ENCODE data around the gene LHFPL2. TPM values are rescaled to one million over a fixed set of nuclear protein-coding genes. Genes with fewer than 3 reads are reported as not detected.
A peak's percentile ranks its signal among the peaks of the same experiment; 100 is the strongest.

Gene LHFPL2
- total RNA-seq, 2 donors from 2014 or later, result 0.12 to 0.21 TPM

GRCh38 chr5:78591972-78592700 is 56.4 kb downstream of the LHFPL2 start:
- Mint-ChIP-seq H3K36me3 (ENCODE audit: insufficient read depth in 2 of 2) (no peaks in the 10 kb centered on the region), H3K27me3 (ENCODE audit: low read depth) (peaks cover 25% of the 10 kb centered on the region), H3K9me3 (no peaks in the 10 kb centered on the region), H3K27ac (no peak overlapping the region), H3K4me1 (ENCODE audit: low read depth) (no peaks in the 10 kb centered on the region), H3K4me3 (no peak overlapping the region)
- ATAC-seq (replicated peaks in 1 of 2) (no peak), DNase-seq (no peak)

GRCh38 chr5:78591138-78591612 is 57.4 kb downstream of the LHFPL2 start:
- DNase-seq, result no peak
- Mint-ChIP-seq H3K9me3 (peaks cover 0 to under 1% of the 10 kb centered on the region in 2 donors), H3K27me3 (ENCODE audit: low read depth) (peaks cover 20% of the 10 kb centered on the region), H3K4me3 (no peak overlapping the region), H3K4me1 (ENCODE audit: low read depth) (peaks cover 3% of the 10 kb centered on the region), H3K36me3 (ENCODE audit: insufficient read depth in 2 of 2) (peaks cover 0 to under 1% of the 10 kb centered on the region in 2 donors), H3K27ac (no peak overlapping the region)
- no peak for ATAC-seq (replicated peaks in 1 of 2)

- Mint-ChIP-seq H3K9me3 (peaks cover 0 to 3% of the 10 kb centered on the region in 2 donors), H3K27ac (no peak overlapping the region), H3K4me1 (ENCODE audit: low read depth) (peaks cover 5% of the 10 kb centered on the region), H3K4me3 (no peak overlapping the region), H3K36me3 (ENCODE audit: insufficient read depth in 2 of 2) (peaks cover 0 to 4% of the 10 kb centered on the region in 2 donors), H3K27me3 (ENCODE audit: low read depth) (peaks cover 20% of the 10 kb centered on the region)
- no peak for DNase-seq
- no peak for ATAC-seq (replicated peaks in 1 of 2)
These were observed 58.6 kb downstream of the LHFPL2 start for GRCh38 chr5:78589923-78590322.

- no peak overlapping the region for H3K4me3 Mint-ChIP-seq
- DNase-seq (no peak), ATAC-seq (replicated peaks in 1 of 2) (no peak)
- H3K27ac Mint-ChIP-seq, result no peak overlapping the region
- H3K27me3 Mint-ChIP-seq (ENCODE audit: low read depth), result peaks cover 20% of the 10 kb centered on the region
- H3K9me3 Mint-ChIP-seq, result peaks cover 0 to 3% of the 10 kb centered on the region in 2 donors
- H3K4me1 Mint-ChIP-seq (ENCODE audit: low read depth), result peaks cover 5% of the 10 kb centered on the region
- H3K36me3 Mint-ChIP-seq (ENCODE audit: insufficient read depth in 2 of 2), result peaks cover 0 to 4% of the 10 kb centered on the region in 2 donors
These were observed 60.1 kb downstream of the LHFPL2 start for GRCh38 chr5:78588507-78588906.

GRCh38 chr5:78587775-78588291 is 60.7 kb downstream of the LHFPL2 start:
- H3K9me3 Mint-ChIP-seq, result peaks cover 0 to 3% of the 10 kb centered on the region in 2 donors
- peaks cover 0 to 4% of the 10 kb centered on the region in 2 donors for H3K36me3 Mint-ChIP-seq (ENCODE audit: insufficient read depth in 2 of 2)
- DNase-seq, result no peak
- H3K4me3 Mint-ChIP-seq, result no peak overlapping the region
- H3K27me3 Mint-ChIP-seq (ENCODE audit: low read depth), result peaks cover 20% of the 10 kb centered on the region
- H3K27ac Mint-ChIP-seq, result no peak overlapping the region
- ATAC-seq (replicated peaks in 1 of 2), result no peak
- H3K4me1 Mint-ChIP-seq (ENCODE audit: low read depth), result peaks cover 5% of the 10 kb centered on the region

GRCh38 chr5:78587081-78587774 is 61.3 kb downstream of the LHFPL2 start:
- no peak overlapping the region for H3K27ac Mint-ChIP-seq
- H3K4me3 Mint-ChIP-seq, result no peak overlapping the region
- ATAC-seq (replicated peaks in 1 of 2) (no peak), DNase-seq (no peak)
- peaks cover 5% of the 10 kb centered on the region for H3K4me1 Mint-ChIP-seq (ENCODE audit: low read depth)
- H3K9me3 Mint-ChIP-seq, result peaks cover 0 to 6% of the 10 kb centered on the region in 2 donors
- peaks cover 15% of the 10 kb centered on the region for H3K27me3 Mint-ChIP-seq (ENCODE audit: low read depth)
- H3K36me3 Mint-ChIP-seq (ENCODE audit: insufficient read depth in 2 of 2), result peaks cover 0 to 4% of the 10 kb centered on the region in 2 donors

- ATAC-seq (replicated peaks in 1 of 2), result peak in 1 of 2 donors; percentile 39
These were observed 62.3 kb downstream of the LHFPL2 start for GRCh38 chr5:78586251-78586650.

GRCh38 chr5:78578015-78578414 is 70.6 kb downstream of the LHFPL2 start:
- Mint-ChIP-seq H3K4me1 (ENCODE audit: low read depth) (no peaks in the 10 kb centered on the region), H3K9me3 (peaks cover 0 to 3% of the 10 kb centered on the region in 2 donors), H3K36me3 (ENCODE audit: insufficient read depth in 2 of 2) (no peaks in the 10 kb centered on the region), H3K27ac (no peak overlapping the region), H3K27me3 (ENCODE audit: low read depth) (no peaks in the 10 kb centered on the region), H3K4me3 (no peak overlapping the region)
- DNase-seq, result no peak
- ATAC-seq (replicated peaks in 1 of 2), result no peak

More at GRCh38 chr5:78586251-78586650, 62.3 kb downstream of the LHFPL2 start:
- Mint-ChIP-seq H3K27me3 (ENCODE audit: low read depth) (peaks cover 8% of the 10 kb centered on the region), H3K4me1 (ENCODE audit: low read depth) (peaks cover 5% of the 10 kb centered on the region), H3K9me3 (peaks cover 0 to 6% of the 10 kb centered on the region in 2 donors), H3K36me3 (ENCODE audit: insufficient read depth in 2 of 2) (peaks cover 0 to 4% of the 10 kb centered on the region in 2 donors), H3K27ac (no peak overlapping the region), H3K4me3 (no peak overlapping the region)
- DNase-seq, result peak in 1 of 2 donors; percentile 6

GRCh38 chr5:78577071-78577807 is 71.3 kb downstream of the LHFPL2 start:
- Mint-ChIP-seq H3K27ac (no peak overlapping the region), H3K36me3 (ENCODE audit: insufficient read depth in 2 of 2) (no peaks in the 10 kb centered on the region), H3K9me3 (no peaks in the 10 kb centered on the region), H3K4me1 (ENCODE audit: low read depth) (no peaks in the 10 kb centered on the region), H3K27me3 (ENCODE audit: low read depth) (no peaks in the 10 kb centered on the region), H3K4me3 (no peak overlapping the region)
- no peak for DNase-seq
- no peak for ATAC-seq (replicated peaks in 1 of 2)

GRCh38 chr5:78576376-78576775 is 72.2 kb downstream of the LHFPL2 start:
- Mint-ChIP-seq H3K27ac (no peak overlapping the region), H3K27me3 (ENCODE audit: low read depth) (peaks cover 5% of the 10 kb centered on the region), H3K4me1 (ENCODE audit: low read depth) (no peaks in the 10 kb centered on the region), H3K4me3 (no peak overlapping the region), H3K36me3 (ENCODE audit: insufficient read depth in 2 of 2) (no peaks in the 10 kb centered on the region), H3K9me3 (no peaks in the 10 kb centered on the region)
- no peak for ATAC-seq (replicated peaks in 1 of 2)
- DNase-seq, result no peak

- no peaks in the 10 kb centered on the region for H3K36me3 Mint-ChIP-seq (ENCODE audit: insufficient read depth in 2 of 2)
These were observed 73.8 kb downstream of the LHFPL2 start for GRCh38 chr5:78574731-78575161.

GRCh38 chr5:78574131-78574673 is 74.4 kb downstream of the LHFPL2 start:
- no peak overlapping the region for H3K4me3 Mint-ChIP-seq
- H3K27ac Mint-ChIP-seq, result no peak overlapping the region
- H3K4me1 Mint-ChIP-seq (ENCODE audit: low read depth), result no peaks in the 10 kb centered on the region
- H3K9me3 Mint-ChIP-seq, result no peaks in the 10 kb centered on the region
- H3K27me3 Mint-ChIP-seq (ENCODE audit: low read depth), result peaks cover 8% of the 10 kb centered on the region
- no peaks in the 10 kb centered on the region for H3K36me3 Mint-ChIP-seq (ENCODE audit: insufficient read depth in 2 of 2)
- DNase-seq, result no peak
- no peak for ATAC-seq (replicated peaks in 1 of 2)

More at GRCh38 chr5:78574731-78575161, 73.8 kb downstream of the LHFPL2 start:
- no peak for DNase-seq
- Mint-ChIP-seq H3K9me3 (no peaks in the 10 kb centered on the region), H3K27ac (no peak overlapping the region), H3K4me3 (no peak overlapping the region), H3K27me3 (ENCODE audit: low read depth) (peaks cover 8% of the 10 kb centered on the region), H3K4me1 (ENCODE audit: low read depth) (no peaks in the 10 kb centered on the region)
- peak in 1 of 2 donors; percentile 62 for ATAC-seq (replicated peaks in 1 of 2)
